Hepatocyte (in vitro differentiated cells): ENCODE results near the gene MARVELD2. TPM values are rescaled to one million over a fixed set of nuclear protein-coding genes. Genes with fewer than 3 reads are reported as not detected.

Source experiments
- DNase-seq: peaks from one replicate; pipeline ENCODE4 v3.0.0-alpha.2; 2016; ENCODE audit warnings: low spot score
- H2AFZ ChIP-seq: fragments of 200-600 bp; sonication (generic); 2 replicates; pipeline ENCODE4 v1.6.0; 2016; ENCODE audit warnings: antibody characterized with exemption, mild to moderate bottlenecking
- H3K27ac ChIP-seq: fragments of 200-600 bp; sonication (generic); 2 replicates; pipeline ENCODE4 v1.5.1; 2016; ENCODE audit warnings: mild to moderate bottlenecking
- H3K27me3 ChIP-seq: fragments of 200-600 bp; sonication (generic); 2 replicates; pipeline ENCODE4 v1.6.1; 2016
- H3K36me3 ChIP-seq: fragments of 200-600 bp; sonication (generic); replicated peaks from 2 replicates; pipeline ENCODE4 v1.5.1; 2016; ENCODE audit warnings: low read depth; ENCODE audit not compliant: insufficient read depth
- H3K4me1 ChIP-seq: fragments of 200-600 bp; sonication (generic); 2 replicates; pipeline ENCODE4 v1.5.1; 2016; ENCODE audit warnings: mild to moderate bottlenecking, moderate library complexity; ENCODE audit not compliant: insufficient read depth
- H3K4me2 ChIP-seq: fragments of 200-600 bp; sonication (generic); 2 replicates; pipeline ENCODE4 v1.6.0; 2016
- H3K4me3 ChIP-seq: fragments of 200-600 bp; sonication (generic); 2 replicates; pipeline ENCODE4 v1.5.1; 2016; ENCODE audit warnings: mild to moderate bottlenecking
- H3K79me2 ChIP-seq: fragments of 200-600 bp; sonication (generic); 2 replicates; pipeline ENCODE4 v1.6.0; 2017; ENCODE audit warnings: mild to moderate bottlenecking
- H3K9me2 ChIP-seq: fragments of 200-600 bp; sonication (generic); replicated peaks from 2 replicates; pipeline ENCODE4 v1.6.0; 2017; ENCODE audit warnings: mild to moderate bottlenecking; ENCODE audit not compliant: insufficient read depth
- H3K9me3 ChIP-seq: fragments of 200-600 bp; sonication (generic); 2 replicates; pipeline ENCODE4 v1.5.1; 2016; ENCODE audit warnings: low read depth, mild to moderate bottlenecking
- H4K20me1 ChIP-seq: fragments of 200-600 bp; sonication (generic); 2 replicates; pipeline ENCODE4 v1.6.0; 2016; ENCODE audit warnings: mild to moderate bottlenecking; ENCODE audit not compliant: insufficient read depth, poor library complexity, severe bottlenecking
- EZH2 ChIP-seq: fragments of 200-600 bp; sonication (generic); IDR thresholded peaks from 2 replicates; pipeline ENCODE4 v1.6.1; 2016; ENCODE audit warnings: antibody characterized with exemption, mild to moderate bottlenecking, borderline replicate concordance
- EZH2phosphoT487 ChIP-seq: fragments of 200-600 bp; sonication (generic); IDR thresholded peaks from one replicate; pipeline ENCODE4 v1.6.1; 2018; ENCODE audit warnings: antibody characterized with exemption, mild to moderate bottlenecking, low read depth, moderate library complexity; ENCODE audit not compliant: unreplicated experiment, severe bottlenecking
- WGBS: methylation state at CpG from one replicate; pipeline ENCODE4 v1.1.6; 2016; ENCODE audit warnings: low lambda C conversion rate; ENCODE audit errors: missing lambda C conversion rate; 5-methylcytosine and 5-hydroxymethylcytosine counted together
- polyA plus RNA-seq: library from polyadenylated mRNA; unstranded; fragments of >200 nt; fragmentation: Nextera tagmentation; extraction: Ambion mirVana; gene quantifications from 2 replicates; pipeline ENCODE4 v1.2.1, GENCODE V29; 2016
- total RNA-seq: library from RNA; depleted of rRNA; stranded (reverse); fragments of >200 nt; gene quantifications from 2 replicates; pipeline ENCODE4 v1.2.3, GENCODE V29; 2014
- TF ChIP-seq, protein P1 (sequence below): fragments of 200-600 bp; sonication (generic); IDR thresholded peaks from 2 replicates; pipeline ENCODE4 v1.5.1; 2016; ENCODE audit warnings: antibody characterized with exemption, mild to moderate bottlenecking; ENCODE audit not compliant: poor library complexity

MARVELD2 gene
- total and polyA plus RNA-seq, 2 experiments from 2014 or later = 26.4 to 43.5 TPM

DNA sequence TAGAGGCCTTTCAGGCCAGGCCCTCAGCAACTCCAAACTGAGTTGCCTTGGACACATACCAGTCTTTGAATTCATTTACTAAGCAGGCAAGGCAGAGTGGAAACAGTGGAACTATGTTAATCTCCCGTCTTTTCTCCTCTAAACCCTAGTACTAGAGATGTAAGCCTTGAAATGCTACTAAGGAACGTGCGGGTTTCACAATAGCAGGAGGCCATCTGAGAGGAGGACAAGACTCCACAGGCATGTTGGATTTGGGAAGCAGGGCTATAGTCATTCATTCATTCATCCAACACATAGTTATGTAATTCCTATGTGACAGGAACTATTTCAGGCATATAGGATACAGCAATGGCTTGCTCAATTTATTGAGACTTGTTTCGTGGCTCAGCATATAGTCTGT, 74.3 kb downstream of the MARVELD2 start:
- peak overlapping the region; percentile 24 for H3K4me2 ChIP-seq
- no peaks in the 10 kb centered on the region for H3K9me2 ChIP-seq
- no peaks in the 10 kb centered on the region for H3K9me3 ChIP-seq
- no peaks in the 10 kb centered on the region for H3K27me3 ChIP-seq
- H3K4me3 ChIP-seq = no peak overlapping the region
- 66% methylated on average over 4 of the region's 4 CpGs for WGBS
- no peak for DNase-seq
- no peak overlapping the region for H2AFZ ChIP-seq
- no peak for TF ChIP-seq EZH2phosphoT487
- TF ChIP-seq, protein P1, sequence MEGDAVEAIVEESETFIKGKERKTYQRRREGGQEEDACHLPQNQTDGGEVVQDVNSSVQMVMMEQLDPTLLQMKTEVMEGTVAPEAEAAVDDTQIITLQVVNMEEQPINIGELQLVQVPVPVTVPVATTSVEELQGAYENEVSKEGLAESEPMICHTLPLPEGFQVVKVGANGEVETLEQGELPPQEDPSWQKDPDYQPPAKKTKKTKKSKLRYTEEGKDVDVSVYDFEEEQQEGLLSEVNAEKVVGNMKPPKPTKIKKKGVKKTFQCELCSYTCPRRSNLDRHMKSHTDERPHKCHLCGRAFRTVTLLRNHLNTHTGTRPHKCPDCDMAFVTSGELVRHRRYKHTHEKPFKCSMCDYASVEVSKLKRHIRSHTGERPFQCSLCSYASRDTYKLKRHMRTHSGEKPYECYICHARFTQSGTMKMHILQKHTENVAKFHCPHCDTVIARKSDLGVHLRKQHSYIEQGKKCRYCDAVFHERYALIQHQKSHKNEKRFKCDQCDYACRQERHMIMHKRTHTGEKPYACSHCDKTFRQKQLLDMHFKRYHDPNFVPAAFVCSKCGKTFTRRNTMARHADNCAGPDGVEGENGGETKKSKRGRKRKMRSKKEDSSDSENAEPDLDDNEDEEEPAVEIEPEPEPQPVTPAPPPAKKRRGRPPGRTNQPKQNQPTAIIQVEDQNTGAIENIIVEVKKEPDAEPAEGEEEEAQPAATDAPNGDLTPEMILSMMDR = no peak
- TF ChIP-seq EZH2 = no peak
- H3K27ac ChIP-seq = peak overlapping the region; percentile 79
- no peaks in the 10 kb centered on the region for H3K4me1 ChIP-seq
- H3K36me3 ChIP-seq = no peaks in the 10 kb centered on the region
- peaks cover 15% of the 10 kb centered on the region for H3K79me2 ChIP-seq
- no peaks in the 10 kb centered on the region for H4K20me1 ChIP-seq

DNA sequence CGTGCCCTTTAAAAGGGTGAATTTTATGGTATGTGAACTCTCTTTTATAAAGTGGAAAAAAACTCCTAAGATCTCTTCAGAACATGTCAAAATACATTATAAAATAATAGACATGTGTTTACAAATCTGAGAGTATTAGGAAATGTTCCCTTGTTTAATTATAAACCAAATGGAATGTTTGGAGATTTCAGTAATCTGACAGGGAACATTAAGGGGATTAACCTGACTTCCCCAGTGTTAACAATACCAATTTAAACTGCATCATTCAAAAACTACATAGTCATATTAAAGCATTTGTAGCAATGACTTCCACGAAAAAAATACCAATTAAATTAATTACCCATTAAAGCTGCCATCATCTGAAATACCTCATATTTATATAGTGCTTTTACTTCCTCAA, 76.1 kb downstream of the MARVELD2 start:
- no peak overlapping the region for H3K4me3 ChIP-seq
- DNase-seq = no peak
- H3K36me3 ChIP-seq = no peaks in the 10 kb centered on the region
- peaks cover 4% of the 10 kb centered on the region for H3K27me3 ChIP-seq
- 55% methylated on average over 2 of the region's 2 CpGs for WGBS
- H3K27ac ChIP-seq = peak overlapping the region; percentile 100
- peaks cover 32% of the 10 kb centered on the region for H3K79me2 ChIP-seq
- H3K9me3 ChIP-seq = no peaks in the 10 kb centered on the region
- no peak for TF ChIP-seq EZH2
- no peak overlapping the region for H2AFZ ChIP-seq
- peak overlapping the region; percentile 93 for H3K4me2 ChIP-seq
- no peaks in the 10 kb centered on the region for H3K9me2 ChIP-seq
- H4K20me1 ChIP-seq = no peaks in the 10 kb centered on the region
- no peaks in the 10 kb centered on the region for H3K4me1 ChIP-seq

DNA sequence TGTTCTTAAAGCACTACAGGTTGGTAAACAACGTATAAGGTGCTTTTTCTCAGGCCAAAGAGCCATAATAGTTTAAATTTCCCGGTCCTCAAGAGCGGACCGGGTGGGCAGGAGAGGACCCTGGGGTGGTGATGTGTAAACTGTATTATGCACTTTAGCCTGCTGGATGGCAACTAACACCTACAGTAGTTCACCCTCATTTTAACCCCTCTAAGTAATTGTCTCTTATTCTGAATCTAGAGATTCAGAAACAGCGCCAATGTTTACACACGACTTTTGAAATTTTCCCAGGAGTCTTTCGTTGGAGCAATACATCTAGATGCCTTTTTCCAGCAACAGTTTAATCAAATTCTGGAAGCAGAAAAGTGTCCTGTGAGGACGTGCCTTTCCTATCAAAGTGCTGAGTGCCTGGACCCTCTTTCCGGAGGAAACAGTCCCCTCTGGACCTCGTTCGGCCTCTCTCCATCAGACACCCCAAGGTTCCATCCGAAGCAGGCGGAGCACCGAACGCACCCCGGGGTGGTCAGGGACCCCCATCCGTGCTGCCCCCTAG, 77.0 kb downstream of the MARVELD2 start:
- Histone ChIP-seq H3K4me3 (peak overlapping the region; percentile 77), H3K27ac (peak overlapping the region; percentile 100), H3K9me2 (no peaks in the 10 kb centered on the region), H3K4me2 (peak overlapping the region; percentile 93), H3K36me3 (no peaks in the 10 kb centered on the region), H3K79me2 (peaks cover 41% of the 10 kb centered on the region), H3K27me3 (peaks cover 4% of the 10 kb centered on the region), H3K4me1 (no peaks in the 10 kb centered on the region), H3K9me3 (no peaks in the 10 kb centered on the region), H4K20me1 (no peaks in the 10 kb centered on the region), H2AFZ (peak overlapping the region; percentile 43)
- no peak for DNase-seq
- 6% methylated on average over 17 of the region's 17 CpGs for WGBS
- TF ChIP-seq EZH2phosphoT487 (no peak), EZH2 (no peak)
- TF ChIP-seq, protein P1 = no peak

DNA sequence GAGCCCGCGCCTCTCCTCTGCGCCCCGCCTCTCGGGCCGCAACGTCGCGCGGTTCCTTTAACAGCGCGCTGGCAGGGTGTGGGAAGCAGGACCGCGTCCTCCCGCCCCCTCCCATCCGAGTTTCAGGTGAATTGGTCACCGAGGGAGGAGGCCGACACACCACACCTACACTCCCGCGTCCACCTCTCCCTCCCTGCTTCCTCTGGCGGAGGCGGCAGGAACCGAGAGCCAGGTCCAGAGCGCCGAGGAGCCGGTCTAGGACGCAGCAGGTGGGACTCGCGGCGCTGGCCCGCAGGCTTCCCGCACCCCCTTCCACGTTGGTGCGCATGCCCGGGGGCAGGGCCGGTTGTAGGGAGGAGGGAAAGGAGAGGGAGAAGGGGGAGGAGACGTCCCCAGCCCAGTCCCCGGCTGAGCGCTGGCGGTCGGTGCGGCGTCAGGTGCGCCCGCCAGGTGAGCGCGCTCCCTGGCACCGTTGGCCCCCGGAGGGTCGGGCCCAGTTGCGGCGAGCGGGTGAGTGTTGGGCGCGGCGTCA, 77.5 kb downstream of the MARVELD2 start, which contains the start of gene OCLN:
TSS of gene OCLN (plus strand) at position 400 of the 532 bp plus-strand sequence. CDS start 11,455 bp downstream, outside the sequence.
- 4% methylated on average over 35 of the region's 56 CpGs for WGBS
- Histone ChIP-seq H4K20me1 (no peaks in the 10 kb centered on the region), H2AFZ (peak within 1 kb of the TSS; percentile 43), H3K27ac (peak within 1 kb of the TSS; percentile 100), H3K9me3 (no peaks in the 10 kb centered on the region), H3K27me3 (peaks cover 4% of the 10 kb centered on the region), H3K79me2 (peaks cover 47% of the 10 kb centered on the region), H3K36me3 (no peaks in the 10 kb centered on the region), H3K4me2 (peak within 1 kb of the TSS; percentile 93), H3K9me2 (no peaks in the 10 kb centered on the region), H3K4me1 (no peaks in the 10 kb centered on the region), H3K4me3 (peak within 1 kb of the TSS; percentile 77)
- peak; percentile 90 for DNase-seq
- TF ChIP-seq, protein P1 = no peak
- TF ChIP-seq EZH2phosphoT487 (no peak), EZH2 (no peak)
